WI38 (cell line): Measurements from ENCODE around the gene RABL6.

Source experiments
- H3K4me3 ChIP-seq: 2 replicates; pipeline ENCODE4 v1.5.1; 2011; ENCODE audit warnings: low read depth, mild to moderate bottlenecking, control low read depth, low read length
- TF ChIP-seq, protein P1 (sequence below): IDR thresholded peaks from 2 replicates; pipeline ENCODE4 v1.5.1; 2012; ENCODE audit warnings: low read depth, mild to moderate bottlenecking, control low read depth, low read length

RABL6 gene

GRCh38 chr9:136854113-136854841, 46.5 kb downstream of the RABL6 start:
- TF ChIP-seq, protein P1, sequence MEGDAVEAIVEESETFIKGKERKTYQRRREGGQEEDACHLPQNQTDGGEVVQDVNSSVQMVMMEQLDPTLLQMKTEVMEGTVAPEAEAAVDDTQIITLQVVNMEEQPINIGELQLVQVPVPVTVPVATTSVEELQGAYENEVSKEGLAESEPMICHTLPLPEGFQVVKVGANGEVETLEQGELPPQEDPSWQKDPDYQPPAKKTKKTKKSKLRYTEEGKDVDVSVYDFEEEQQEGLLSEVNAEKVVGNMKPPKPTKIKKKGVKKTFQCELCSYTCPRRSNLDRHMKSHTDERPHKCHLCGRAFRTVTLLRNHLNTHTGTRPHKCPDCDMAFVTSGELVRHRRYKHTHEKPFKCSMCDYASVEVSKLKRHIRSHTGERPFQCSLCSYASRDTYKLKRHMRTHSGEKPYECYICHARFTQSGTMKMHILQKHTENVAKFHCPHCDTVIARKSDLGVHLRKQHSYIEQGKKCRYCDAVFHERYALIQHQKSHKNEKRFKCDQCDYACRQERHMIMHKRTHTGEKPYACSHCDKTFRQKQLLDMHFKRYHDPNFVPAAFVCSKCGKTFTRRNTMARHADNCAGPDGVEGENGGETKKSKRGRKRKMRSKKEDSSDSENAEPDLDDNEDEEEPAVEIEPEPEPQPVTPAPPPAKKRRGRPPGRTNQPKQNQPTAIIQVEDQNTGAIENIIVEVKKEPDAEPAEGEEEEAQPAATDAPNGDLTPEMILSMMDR: no peak
- H3K4me3 ChIP-seq: no peak overlapping the region

- H3K4me3 ChIP-seq: no peak overlapping the region
- TF ChIP-seq, protein P1: no peak
These were observed 47.2 kb downstream of the RABL6 start for GRCh38 chr9:136854842-136855460.

GRCh38 chr9:136855461-136856078, 47.8 kb downstream of the RABL6 start:
- TF ChIP-seq, protein P1: no peak
- no peak overlapping the region for H3K4me3 ChIP-seq

DNA sequence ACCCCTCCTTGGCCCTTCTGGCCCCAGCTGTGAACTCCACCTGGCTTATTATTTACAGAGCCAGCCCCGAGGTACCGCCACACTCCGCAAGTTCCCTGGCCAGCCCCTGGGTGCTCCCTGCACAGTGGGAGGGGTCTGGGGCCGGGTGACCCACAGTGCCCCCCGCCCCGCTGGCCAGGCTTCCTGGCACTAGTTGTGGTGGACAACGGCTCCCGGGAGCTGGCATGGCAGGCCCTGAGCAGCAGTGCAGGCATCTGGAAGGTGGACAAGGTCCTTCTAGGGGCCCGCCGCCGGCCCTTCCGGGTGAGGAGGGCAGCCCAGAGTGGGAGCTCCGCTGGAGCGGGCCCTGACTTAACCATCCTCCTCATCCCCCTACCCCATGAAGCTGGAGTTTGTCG, 48.3 kb downstream of the RABL6 start:
- TF ChIP-seq, protein P1: no peak
- no peak overlapping the region for H3K4me3 ChIP-seq

- no peak overlapping the region for H3K4me3 ChIP-seq
- TF ChIP-seq, protein P1: no peak
These were observed 48.9 kb downstream of the RABL6 start for GRCh38 chr9:136856541-136857141.

DNA sequence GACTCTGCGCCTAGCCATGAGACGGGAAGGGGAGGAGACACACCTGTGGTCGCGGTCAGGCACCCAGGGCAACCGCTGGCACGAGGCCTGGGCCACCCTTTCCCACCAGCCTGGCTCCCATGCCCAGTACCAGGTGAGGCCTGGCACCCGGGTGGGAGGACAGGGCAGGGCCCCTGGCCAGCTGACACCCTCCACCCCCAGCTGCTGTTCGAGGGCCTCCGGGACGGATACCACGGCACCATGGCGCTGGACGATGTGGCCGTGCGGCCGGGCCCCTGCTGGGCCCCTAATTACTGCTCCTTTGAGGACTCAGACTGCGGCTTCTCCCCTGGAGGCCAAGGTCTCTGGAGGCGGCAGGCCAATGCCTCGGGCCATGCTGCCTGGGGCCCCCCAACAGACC, 49.4 kb downstream of the RABL6 start:
- no peak overlapping the region for H3K4me3 ChIP-seq
- TF ChIP-seq, protein P1: no peak
